ENCODE measurements around the gene BRAP.
A peak's percentile ranks its signal among the peaks of the same experiment; 100 is the strongest.
"Not testable (repeated sequence)": the region's sequence is repeated elsewhere in the genome, so short reads cannot be mapped to it uniquely, and the experiment has no call there.

Gene BRAP

DNA sequence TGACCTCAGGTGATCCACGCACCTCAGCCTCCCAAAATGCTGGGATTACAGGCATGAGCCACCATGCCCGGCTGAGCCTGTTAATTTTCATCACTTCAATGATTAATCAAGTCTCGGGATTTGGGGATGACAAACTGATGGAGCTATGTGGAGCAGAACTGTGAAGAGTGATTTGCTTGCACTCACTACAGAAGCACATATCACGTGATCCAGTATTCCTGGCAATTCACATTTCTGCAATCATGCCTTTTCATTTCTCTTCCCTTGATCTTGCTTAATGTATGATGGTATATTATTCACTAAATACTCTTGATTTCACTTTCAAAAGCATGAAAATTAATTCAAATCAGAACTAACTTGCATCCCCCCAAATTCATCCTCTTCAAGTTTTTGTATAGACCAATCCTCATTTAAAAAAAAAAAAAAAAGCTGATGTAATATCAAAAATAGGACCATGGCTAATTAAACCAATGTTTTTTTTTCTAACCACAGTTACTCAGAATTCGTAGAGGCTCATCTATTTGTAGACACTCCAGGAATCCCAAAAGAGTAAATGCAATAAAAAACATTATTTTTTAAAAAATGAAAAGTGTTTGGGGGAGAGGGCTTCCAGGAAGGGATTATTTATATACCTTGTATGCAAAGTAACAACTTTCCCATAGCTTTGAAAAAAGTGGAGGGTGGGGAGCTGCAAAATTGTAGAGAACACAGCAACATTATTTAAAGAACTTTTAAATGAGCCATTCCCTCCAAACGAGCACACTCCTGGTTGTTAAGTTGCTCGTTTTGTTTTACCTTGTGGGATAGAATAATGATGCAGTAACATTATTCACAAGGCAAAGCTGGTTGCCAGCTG, 79.6 kb downstream of the BRAP start:
- no peak for DNase-seq

DNA sequence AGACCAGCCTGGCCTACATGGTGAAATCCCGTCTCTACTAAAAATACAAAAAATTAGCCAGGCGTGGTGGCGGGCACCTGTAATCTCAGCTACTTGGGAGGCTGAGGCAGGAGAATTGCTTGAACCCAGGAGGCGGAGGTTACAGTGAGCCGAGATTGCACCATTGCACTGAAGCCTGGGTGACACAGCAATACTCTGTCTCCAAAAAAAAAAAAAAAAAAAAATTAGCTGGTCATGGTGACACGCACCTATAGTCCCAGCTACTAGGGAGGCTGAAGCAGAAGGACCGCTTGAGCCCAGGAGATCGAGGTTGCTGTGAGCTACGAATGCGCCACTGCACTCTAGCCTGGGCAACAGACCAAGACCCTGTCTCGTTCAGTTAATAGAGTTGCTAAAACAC, 82.9 kb downstream of the BRAP start:
- not testable (repeated sequence) for DNase-seq

DNA sequence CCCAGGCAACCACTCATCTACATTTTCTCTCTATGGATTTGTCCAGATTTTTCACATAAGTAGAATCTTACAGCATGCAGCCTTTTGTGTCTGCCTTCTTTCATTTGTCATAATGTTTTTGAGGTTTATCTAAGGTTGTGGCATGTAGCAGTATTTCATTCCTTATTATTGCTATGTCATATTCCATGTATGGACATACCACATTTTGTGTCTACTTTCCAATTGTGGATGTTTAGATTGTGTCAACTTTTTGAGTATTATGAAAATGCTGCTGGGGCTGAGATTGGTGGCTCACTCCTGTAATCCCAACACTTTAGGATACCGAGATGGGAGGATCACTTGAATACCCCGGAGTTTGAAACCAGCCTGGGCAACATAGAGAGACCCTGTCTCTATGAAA, 83.4 kb downstream of the BRAP start:
- no peak for DNase-seq

DNA sequence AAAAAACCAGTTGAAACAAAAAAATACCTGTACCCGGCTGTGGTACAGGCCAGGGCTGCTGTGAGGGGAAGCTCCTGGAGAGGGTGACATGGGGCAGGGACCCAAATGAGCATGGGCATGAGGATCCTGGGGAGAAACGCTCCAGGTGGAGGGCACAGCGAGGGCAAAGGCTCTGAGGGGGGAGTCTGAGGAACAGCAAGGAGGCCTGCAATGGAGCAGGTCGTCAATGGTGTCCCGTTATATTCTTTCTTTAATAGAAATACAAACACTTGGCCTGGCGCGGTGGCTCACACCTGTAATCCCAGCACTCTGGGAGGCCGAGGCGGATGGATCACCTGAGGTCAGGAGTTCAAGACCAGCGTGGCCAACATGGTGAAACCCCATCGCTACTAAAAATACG, 84.8 kb downstream of the BRAP start:
- DNase-seq: not testable (repeated sequence)

DNA sequence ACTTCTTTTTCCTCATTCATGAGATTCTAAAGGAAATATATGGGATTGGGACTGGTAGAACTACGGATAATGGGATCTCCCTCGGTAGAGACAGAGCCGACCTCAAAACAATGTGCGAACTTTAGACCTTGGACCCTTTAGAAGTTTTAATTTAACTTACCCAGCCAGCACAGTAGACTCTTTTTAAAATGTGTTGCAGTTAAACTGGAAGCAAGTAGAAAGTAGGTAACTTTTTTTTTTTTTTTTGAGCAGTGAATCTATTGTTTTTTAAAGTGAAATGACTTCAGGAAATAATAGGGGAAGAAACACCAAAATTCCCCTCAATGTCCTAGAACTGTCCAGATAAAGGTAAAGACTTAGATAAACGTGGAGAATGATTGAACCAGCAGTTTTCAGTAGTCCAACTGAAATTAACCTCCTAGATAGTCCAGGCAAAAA, 85.5 kb downstream of the BRAP start:
- DNase-seq: no peak

DNA sequence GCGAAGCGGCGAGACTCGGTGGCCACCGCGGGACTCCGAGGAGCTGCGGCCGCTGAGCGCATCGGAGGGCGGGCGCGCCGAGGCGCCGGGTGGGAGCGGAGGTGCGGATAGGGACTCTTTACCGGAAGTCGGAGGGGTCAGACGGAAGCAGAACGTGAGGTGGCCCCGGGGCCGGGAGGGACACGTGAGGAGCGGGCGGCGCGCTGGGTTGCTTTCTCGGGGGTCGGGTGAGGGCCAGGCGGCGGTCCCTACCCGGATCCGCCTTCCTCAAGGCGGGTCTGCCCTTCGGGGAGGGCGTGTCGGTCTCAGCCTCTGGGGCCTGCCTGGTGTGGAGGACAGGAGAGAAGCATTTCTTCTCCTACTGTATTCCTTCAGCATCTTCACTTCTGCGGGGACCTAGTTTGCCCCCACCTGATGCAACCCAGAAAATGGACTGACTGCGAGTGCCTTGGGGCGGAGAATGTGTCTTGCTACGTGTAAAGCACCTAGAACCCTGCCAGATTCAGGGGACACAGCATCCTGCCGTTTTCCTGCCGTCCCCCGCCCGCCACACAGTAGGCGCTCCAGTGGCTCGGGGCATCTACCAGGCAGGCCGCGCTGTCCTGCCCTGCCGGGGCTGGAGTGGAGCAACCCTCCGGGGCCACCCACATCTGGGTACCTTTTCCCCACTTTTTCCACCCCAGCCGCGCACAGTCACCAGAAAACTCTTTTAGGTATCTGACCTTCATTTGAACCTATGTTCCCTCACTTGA, 86.1 kb downstream of the BRAP start:
- DNase-seq: peak; percentile 86 to 87

DNA sequence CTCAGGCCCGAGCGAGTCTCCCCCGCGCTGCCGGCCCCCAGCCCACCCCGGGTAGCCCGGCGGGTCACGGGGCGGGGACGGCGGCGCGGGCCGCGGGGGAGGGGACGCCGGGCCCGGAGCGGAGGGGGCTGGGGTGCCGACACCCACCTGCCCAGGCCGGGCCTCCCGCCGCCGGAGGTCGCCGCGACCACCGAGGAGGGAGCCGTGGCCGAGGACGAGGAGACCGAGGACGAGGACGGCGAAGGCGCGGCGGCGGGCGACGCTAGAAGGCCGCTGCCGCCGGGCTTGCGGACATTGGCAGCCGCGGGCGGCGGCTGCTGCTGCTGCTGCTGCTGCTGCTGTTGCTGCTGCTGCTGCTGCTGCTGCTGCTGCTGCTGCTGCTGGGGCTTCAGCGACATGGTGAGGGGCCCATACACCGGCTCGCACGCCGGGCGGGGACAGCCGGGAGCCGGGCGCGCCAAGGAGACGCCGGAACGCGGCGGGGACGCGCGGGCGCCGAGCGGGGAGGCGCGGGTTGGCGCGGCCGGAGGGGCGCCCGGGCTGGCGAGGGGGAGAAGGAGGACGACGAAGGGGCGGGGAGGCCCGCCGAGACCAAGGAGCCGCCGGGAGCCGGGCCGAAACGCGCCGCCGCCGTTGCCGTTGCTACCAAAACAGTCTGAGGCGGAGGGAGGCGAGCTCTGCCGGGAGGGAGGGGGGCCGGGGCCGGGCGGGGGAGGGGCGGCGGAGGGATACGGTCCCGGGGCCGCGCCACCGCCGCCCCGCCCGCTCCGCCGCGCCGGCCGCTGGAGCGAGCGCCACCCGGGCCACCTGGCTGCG, 86.9 kb downstream of the BRAP start, which contains the start of gene ATXN2:
TSS of gene ATXN2 (minus strand) at position 679 of the 816 bp plus-strand sequence. CDS start at position 398, 281 bp downstream.
- DNase-seq: peak; percentile 69 to 76

DNA sequence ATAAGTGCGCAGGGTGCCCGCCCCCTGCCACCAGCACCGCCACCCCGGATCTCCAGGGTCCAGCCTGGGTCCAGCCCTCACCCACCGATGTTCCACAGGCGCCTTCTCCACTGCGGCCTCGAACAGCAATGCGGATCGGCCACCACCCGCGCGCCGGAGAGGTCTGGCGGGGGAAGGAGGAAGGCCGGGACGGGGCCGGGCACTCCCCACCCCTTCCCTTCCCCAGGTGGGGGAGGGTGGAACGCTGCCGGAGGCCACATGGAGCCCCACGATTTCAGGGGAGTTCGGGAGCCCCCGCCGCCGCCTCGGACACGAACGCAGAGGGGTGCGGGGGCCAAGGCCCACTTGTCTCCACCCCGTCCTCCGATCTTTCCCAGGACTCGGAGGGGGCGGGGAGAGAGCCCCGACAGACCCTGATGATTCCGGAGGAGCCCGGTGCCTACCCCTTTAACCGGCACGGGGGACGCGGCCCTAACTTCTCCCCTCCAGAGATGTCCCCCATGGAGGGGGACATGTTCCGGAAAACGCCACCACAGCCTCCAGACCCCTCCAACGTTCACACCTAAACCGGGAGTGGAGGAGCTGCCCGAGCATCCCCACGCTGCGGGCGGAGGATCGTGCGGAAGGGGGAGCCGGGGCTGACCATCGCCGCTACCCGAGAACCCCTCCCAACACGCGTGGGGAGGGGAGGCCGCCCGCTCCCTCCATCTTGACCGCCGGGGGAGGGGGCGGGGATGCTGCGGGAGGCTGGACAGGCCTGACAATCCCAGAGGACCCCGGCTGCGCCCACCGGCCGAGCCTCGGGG, 87.7 kb downstream of the BRAP start:
- peak; percentile 19 for DNase-seq

DNA sequence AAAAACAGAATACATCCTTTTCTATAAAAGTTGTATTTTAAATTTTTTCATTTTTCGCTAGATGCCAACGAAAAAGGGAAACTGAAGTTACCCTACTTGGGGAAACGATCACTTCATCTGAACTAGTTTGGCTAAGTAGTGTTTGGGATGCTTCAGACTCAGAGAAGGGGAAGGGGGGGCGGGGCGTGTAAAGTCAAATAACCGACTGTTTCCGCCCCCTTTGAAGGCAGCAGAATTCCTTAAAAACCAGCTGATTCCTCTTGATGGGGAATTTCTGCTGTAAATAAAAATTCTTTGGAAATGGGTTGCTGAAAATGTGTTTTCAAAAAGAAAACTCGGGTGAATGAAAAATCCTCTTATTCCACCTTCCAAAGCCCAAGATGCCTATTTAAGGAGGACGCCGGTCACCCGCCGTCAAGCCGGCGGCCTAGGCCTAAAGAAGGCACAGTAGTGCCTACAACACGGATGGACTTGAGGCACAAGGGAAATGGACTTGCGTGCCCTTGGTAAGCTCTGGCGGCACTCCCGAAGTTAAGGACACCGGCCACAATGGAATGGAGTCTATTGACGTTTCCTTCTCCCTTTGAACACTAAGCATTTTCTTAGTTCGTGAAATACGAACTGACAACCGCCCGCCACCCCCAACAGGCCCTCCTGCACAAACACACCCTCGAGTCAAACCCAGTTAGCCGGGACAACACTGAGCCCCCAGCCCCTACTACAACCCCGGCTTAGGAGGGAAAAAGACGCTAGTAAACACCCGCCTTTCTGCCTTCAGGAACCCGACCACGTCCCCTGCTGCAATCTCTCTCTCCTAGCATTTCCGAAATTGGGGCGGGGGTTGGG, 88.5 kb downstream of the BRAP start:
- peak; percentile 7 to 27 for DNase-seq

DNA sequence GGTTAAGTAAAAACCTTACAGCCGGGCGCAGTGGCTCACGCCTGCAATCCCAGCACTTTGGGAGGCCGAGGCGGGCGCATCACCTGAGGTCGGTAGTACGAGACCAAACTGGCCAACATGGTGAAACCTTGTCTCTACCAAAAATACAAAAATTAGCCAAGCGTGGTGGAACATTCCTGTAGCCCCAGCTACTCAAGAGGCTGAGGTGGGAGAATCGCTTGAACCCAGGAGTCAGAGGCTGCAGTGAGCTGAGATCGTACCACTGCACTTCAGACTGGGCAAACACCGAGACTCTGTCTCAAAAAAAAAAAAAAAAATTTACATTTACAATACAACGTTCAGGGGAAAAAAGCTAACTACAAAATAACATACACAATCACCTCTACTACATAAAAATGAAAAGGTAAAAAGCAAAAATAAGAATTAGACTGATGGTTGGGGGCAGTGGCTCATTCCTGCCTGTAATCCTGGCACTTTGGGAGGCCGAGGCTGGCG, 90.4 kb downstream of the BRAP start:
- DNase-seq: not testable (repeated sequence)

Data from CD4-positive, alpha-beta T cell treated with Interleukin-1 beta for 1 hour (primary cell).